A549 (cell line): ENCODE data around the gene FAM120A.

Experiments used
- CHD2 ChIP-seq: fragments of 150-350 bp; IDR thresholded peaks from 2 replicates; pipeline ENCODE4 v1.6.1; 2014; ENCODE audit warnings: low read length; ENCODE audit not compliant: partially characterized antibody
- CTCF ChIP-seq: fragments of >200 bp; sonication (Bioruptor Twin); formaldehyde crosslinking; IDR thresholded peaks from 3 replicates; pipeline ENCODE4 v1.5.1; 2016
- EHMT2 ChIP-seq: fragments of 200-600 bp; sonication (generic); IDR thresholded peaks from 2 replicates; pipeline ENCODE4 v1.6.1; 2016; ENCODE audit warnings: antibody characterized with exemption, low read depth, mild to moderate bottlenecking, moderate library complexity
- EP300 ChIP-seq, 2 experiments: fragments of >200 bp; sonication (Bioruptor Twin); formaldehyde crosslinking; IDR thresholded peaks; 2 replicates in 1 of 2; 3 replicates in 1 of 2; pipeline ENCODE4 v1.6.1; 2016 to 2017
- ESRRA ChIP-seq: fragments of 150-350 bp; IDR thresholded peaks from 2 replicates; pipeline ENCODE4 v1.6.1; 2014; ENCODE audit warnings: mild to moderate bottlenecking, low read length, borderline replicate concordance
- JUN ChIP-seq, 2 experiments: fragments of >200 bp; sonication (Bioruptor Twin); formaldehyde crosslinking; IDR thresholded peaks; 2 replicates in 1 of 2; 3 replicates in 1 of 2; pipeline ENCODE4 v1.6.1; 2016 to 2017
- JUNB ChIP-seq: fragments of >200 bp; sonication (Bioruptor Twin); formaldehyde crosslinking; IDR thresholded peaks from 2 replicates; pipeline ENCODE4 v1.6.1; 2016
- MAX ChIP-seq: IDR thresholded peaks from 2 replicates; pipeline ENCODE4 v1.6.1; 2012
- NFE2L2 ChIP-seq: fragments of 150-350 bp; conservative IDR thresholded peaks from 2 replicates; pipeline ENCODE4 v1.6.1; 2014; ENCODE audit warnings: low read length
- PBX3 ChIP-seq: IDR thresholded peaks from 2 replicates; pipeline ENCODE4 v1.6.1; 2012
- POLR2A ChIP-seq: IDR thresholded peaks from 2 replicates; pipeline ENCODE4 v1.6.1; 2012; ENCODE audit warnings: mild to moderate bottlenecking, low read length
- RARB ChIP-seq: fragments of 250-450 bp; sonication (Bioruptor Pico); IDR thresholded peaks from 2 replicates; pipeline ENCODE4 v1.8.0; 2021; ENCODE audit warnings: mild to moderate bottlenecking, moderate library complexity
- RCOR1 ChIP-seq: fragments of 150-350 bp; IDR thresholded peaks from 2 replicates; pipeline ENCODE4 v1.6.1; 2014; ENCODE audit warnings: antibody characterized with exemption, low read length, low read depth
- RNF2 ChIP-seq: fragments of 200-600 bp; sonication (generic); IDR thresholded peaks from 2 replicates; pipeline ENCODE4 v1.6.1; 2016; ENCODE audit warnings: low read depth, mild to moderate bottlenecking, antibody characterized with exemption, moderate library complexity, borderline replicate concordance

GRCh38 chr9:93558503-93558902 is 107.0 kb downstream of the FAM120A start:
- no peak for TF ChIP-seq POLR2A
- TF ChIP-seq CTCF: no peak
- TF ChIP-seq RCOR1: no peak
- no peak for TF ChIP-seq EP300 (IDR thresholded peaks at IDR 0.05)
- no peak for TF ChIP-seq JUNB
- TF ChIP-seq CHD2: no peak
- no peak for TF ChIP-seq MAX
- TF ChIP-seq EHMT2: no peak
- no peak for TF ChIP-seq RNF2
- TF ChIP-seq ESRRA: no peak
- TF ChIP-seq NFE2L2: no peak
- no peak for TF ChIP-seq RARB (CRISPR knock-in tag)
- TF ChIP-seq PBX3: no peak
- TF ChIP-seq JUN (IDR thresholded peaks at IDR 0.05): no peak
